HG02973 (cell line): ENCODE data around the gene UFSP2.

Experiments
- ATAC-seq: cut with Tn5 transposase; IDR thresholded peaks from one replicate; pipeline ENCODE4 v1.9.1; 2021; ENCODE audit warnings: moderate library complexity; ENCODE audit not compliant: unreplicated experiment

Gene UFSP2

DNA sequence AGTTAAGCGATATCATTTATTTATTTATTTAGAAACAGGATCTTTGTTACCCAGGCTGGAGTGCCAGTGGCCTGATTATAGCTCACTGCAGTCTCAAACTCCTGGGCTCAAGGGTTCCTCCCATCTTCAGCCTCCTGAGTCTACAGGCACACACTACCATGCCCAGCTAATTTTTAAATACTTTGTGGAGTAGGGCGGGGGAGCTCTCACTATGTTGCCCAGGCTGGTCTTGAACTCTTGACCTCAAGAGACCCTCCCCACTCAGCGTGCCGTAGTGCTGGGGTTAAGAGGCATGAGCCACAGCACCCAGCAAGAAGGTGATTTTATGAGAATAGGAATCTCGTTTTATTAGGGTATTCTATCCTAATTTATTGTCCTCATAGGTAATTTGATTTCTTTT is 3.9 kb upstream of the UFSP2 start:
- no peak for ATAC-seq

DNA sequence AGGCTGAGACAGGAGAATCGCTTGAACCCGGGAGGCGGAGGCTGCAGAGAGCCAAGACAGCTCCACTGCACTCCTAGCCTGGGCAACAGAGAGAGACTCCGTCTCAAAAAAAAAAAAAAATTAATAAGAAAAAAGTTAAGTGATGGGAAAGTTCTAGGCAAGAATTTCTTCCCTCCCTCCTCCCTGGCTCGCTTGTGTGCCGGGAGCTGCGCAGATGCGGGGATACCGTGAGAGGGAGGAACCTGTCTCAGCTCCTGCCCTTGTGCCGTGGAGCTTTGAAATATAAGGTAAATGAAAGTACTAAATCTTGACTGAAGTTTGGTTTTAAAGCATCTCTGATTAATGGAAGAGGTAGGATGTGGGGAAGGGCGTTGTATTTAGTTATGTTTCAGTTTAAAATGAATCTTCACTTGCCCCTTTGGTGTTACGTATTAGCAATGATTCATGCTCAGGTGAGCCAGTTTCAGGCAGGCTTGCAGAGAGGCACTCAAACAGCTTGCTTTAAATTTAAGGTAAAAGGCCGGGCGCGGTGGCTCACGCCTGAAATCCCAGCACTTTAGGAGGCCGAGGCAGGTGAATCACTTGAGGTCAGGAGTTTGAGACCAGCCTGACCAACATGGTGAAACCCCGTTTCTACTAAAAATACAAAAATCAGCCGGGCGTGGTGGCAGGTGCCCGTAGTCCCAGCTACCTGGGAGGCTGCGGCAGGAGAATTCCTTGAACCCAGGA is 1.4 kb upstream of the UFSP2 start:
- no peak for ATAC-seq

DNA sequence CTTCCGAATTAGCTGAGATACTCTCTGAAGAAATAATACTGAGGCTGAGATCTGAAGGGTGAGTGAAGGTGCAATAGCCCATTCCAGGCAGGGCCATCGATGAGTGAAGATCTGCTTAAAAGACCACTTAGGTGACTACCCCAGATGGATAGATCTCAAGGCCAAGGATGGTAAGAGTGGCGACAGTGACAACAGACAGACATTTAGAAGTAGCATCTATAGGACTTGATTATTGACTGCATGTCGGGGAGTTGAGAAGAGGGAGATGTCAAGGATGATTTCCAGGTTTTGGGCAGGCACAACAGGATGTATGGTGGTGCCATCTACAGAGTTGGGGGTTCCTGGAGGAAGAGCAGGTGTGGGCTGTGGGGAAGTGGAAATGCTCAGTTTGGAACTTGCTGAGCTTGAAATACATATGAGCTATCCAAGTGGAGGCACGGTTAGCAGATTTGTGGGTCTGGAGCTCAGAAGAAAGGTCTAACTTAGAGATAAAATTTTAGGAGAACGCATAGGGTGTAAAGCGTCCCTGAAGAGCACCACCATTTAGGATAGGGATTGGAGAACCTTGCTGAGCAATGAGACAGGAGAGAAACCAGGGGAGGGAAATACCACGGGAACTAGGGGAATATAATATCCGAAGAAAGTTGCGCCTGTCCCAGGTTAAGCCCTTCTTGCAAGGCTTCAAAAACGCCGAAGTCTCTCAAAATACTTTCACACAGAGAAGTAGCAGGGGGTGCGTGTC is 688 bp downstream of the UFSP2 start:
- ATAC-seq = no peak

DNA sequence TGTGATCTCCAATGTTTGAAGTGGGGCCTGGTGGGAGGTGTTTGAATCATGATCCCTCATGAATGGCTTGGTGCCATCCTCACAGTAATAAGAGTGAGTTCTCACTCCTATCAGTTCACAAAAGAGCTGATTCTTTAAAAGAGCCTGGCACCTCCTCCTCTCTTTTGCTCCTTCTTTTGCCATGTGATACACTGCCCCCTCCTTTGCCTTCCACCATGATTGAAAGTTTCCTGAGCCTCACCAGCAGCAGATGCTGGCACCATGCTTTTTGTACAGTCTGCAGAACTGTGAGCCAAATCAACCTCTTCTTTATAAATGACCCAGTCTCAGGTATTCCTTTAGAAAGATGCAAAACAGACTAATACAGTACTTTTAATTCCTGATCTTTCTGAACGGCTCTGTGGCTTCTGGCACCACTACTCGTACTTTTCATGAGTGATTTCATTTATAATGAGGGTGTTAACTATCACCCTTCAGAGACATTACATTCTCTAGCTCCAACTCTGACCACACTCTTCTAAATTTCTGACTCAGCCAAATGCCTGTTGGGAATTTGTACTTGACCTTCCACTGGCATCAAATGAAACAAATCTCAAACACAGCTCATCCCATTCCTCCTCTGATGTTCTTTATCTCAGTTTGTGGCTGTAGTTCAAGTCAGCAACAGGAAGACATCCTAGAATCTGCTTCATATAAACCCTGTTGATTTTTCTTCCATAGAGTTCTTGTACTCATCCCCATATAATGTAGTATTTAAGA is 4.2 kb downstream of the UFSP2 start:
- no peak for ATAC-seq

DNA sequence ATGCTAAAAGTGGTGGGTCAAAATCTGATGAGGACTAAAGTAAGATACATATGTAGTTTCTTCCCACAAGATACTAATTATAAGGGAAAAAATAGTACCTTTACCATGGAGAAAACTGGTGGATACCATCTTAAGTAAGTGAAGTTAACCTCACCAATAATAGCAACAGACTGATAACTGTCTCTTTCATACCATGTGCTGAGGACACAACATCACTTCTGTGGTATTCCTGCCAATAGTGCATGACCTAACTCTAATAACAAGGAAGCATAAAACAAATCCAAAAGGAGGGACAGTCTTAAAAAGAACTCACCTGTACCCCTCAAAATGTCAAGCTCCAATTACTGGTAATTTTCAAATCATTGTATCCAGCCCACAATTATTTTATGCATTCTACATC is 8.8 kb downstream of the UFSP2 start:
- ATAC-seq = no peak

DNA sequence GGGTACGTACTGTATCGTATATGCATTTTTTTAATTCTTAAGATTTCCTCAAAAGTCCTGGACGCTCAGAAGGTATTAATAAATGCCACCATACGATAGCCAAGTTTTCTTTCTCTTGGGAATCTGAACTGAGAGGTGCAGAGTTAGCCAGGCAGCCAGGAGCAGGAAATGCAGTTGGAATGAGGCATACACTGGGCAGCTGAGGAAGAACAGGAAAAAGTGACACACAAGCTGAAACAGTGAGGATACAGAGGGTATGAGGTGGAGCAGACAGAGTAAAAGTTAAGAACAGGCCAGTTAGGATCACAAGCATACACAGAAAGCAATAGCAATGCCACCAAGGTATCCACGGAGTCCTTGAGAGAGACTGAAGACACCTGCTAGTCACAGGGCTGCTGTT is 13.4 kb downstream of the UFSP2 start:
- no peak for ATAC-seq

DNA sequence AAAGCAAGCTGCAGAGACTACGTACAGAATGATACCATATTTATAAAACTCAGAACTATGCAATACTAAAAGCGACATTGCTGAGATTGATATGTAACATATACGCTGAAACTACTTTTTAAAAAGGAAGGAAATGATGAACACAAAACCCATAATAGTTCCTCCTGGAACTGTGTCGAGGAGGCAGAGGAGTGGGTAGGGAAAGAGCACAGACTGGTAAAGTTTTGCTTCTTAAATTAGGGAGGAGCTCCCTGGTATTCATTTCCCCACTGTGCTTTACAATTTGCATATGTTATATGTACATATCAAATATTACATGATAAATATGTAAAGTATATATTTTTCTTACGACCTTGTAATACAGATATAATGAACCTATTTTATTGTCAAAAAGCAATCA is 13.9 kb downstream of the UFSP2 start:
- no peak for ATAC-seq

DNA sequence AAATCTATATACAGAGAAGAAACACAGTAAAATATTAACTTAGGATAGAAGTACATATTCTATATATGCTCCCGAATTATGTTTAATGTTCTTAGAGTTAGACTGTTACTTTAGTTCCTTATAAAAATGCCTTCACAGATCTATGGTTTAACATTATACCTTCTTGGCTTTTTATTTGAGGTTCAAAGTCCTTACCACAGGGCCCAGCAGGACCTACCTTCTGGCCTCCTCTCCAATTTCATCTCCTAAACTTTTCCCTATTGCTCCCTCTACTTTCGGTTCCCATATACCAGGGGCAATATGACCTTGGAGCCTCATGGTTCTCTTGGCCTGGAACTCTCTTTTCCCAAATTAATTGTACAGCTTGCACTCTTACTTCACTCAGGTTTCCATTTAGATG is 17.3 kb downstream of the UFSP2 start:
- ATAC-seq = no peak

DNA sequence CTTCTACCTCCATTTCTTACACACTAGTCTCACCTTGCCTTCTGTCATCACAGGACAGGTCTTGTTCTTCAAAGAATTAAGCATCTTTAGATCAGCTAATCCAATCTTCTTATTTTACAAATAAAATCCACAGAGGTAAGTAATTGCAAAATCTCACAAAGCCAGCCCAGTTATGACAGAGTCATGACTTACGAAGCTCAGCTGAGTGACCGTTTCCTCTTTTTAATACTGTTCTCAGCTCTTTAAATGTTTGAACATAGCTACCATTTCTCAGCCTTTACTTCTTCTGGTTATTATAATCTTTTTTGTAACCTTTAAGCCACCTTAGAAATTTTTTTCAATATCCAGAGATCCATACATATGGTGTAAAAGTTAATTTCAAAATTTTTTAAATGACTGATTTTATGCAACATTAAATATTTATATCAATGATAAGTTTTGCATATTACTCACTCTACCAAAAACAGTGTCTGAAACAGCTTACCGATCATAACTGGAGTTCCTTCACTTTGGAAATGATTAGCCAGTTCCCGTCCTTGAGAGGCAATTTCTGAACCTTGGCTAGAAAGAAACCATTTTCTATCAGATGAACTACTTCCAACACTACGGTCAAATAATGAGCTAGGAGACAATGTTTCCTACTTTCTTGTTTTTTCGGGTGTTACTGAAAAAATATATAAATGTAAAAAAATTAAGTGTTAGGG is 20.3 kb downstream of the UFSP2 start:
- ATAC-seq = peak; percentile 61

DNA sequence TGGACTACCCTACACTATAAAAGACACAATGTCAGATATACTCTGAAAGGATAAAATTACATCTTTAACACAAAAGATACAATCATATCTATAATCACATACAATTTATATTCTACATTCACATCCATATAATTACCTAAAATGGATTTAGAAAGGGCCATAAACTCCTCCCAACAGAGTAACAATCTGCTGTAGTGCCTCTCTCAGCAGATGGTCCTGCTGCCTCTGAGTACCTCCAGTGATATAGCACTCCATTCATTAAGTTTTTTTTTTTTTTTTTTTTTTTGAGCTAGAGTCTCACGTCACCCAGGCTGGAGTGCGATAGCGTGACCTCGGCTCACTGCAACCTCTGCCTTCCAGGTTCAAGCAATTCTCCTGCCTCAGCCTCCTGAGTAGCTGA is 21.7 kb downstream of the UFSP2 start:
- no peak for ATAC-seq

DNA sequence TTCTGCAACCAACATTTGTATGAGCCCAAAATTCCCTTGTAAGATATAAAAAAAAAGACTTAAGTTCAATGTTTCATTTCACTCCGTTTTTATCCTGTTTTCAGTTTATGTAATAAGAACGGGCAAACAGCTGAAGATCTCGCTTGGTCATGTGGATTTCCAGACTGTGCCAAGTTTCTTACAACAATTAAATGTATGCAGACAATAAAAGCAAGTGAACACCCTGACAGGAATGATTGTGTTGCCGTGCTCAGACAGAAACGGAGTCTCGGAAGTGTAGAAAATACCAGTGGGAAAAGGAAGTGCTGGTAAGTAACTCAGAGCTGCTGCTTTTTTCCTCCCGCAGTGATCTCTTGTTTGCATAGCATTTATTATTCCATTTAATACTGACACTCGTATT is 26.3 kb downstream of the UFSP2 start:
- ATAC-seq = no peak

DNA sequence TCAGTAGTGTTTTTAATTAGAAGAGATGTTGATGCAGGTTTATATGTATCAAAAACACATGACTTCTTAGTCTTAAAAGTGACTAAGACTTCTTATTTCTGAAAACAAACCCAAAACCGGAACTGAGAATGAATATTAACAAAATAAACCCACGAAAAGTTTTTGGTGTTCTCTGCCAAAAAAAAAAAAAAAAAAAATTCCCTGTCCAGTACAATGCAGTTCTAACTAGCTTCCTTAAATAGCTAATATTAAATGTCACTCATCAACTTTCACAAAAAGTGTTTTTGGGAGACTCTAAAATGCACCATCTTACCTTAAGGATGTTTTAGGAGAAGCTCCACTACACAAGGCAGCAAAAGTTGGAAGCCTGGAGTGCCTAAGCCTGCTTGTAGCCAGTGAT is 27.1 kb downstream of the UFSP2 start:
- no peak for ATAC-seq

DNA sequence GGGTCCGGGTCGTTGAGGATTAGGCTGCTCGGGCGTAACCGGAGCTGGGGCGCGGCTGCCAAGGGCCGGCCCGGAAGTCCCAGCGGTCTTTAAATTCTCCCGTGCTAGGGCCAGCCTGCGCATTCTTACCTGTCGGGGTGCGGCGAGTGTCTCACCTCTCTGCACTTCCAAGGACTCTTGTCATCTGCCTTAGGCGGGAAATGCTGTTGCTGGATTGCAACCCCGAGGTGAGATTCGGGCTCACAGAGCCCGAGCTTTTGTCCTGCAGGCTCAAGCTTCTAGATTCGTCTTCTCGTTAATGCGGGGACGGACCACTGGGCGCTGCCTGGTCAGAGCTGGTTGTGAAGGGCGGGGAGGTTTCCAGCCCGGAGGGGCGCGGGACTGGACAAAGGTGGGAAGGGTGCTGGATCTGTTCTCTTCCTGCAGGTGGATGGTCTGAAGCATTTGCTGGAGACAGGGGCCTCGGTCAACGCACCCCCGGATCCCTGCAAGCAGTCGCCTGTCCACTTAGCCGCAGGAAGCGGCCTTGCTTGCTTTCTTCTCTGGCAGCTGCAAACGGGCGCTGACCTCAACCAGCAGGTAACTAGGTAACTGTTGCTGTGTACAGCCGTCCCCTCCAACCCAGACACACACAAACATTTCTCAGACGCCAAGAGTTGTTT is 28.9 kb downstream of the UFSP2 start, which contains the start of gene ANKRD37:
TSS of gene ANKRD37 (plus strand) at position 118 of the 662 bp plus-strand sequence. CDS start at position 201, 83 bp downstream.
- no peak for ATAC-seq

DNA sequence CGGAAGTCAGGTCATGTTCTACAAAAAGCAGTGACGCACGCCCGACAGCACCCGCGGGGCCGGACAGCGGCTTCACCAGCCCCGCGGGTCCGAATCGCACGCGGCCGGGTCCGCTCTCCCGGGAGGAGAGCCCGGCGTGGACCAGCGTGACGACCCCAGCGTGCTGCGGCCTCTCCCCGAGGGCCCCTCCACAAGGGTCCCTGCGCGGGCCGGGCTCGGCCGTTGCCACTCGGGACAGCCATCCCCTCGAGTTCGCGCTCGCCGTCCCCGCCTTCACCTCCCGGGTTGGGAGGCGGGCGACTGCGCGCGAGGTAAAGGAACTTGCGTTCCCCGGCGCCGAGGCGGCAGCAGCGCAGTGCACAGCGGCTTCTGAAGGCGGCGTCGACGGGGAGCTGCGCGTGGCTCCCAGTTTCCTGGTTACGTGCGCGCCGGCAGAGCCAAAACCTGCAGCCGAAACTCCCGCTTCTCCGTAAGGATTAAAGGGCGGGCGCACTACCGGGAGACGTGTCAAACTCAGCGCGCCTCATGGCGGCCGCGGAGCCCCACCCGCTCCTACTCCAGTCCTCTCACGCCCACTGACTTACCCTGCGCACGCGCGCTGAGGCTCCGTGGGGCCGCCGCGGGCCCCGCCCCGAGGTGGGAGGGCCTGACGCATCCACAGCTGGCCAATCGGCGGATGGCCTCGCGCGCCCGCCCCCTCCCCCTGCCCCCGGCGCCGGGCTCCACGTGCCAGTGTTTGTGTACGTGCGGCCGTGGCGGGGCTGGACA is 29.6 kb downstream of the UFSP2 start:
- ATAC-seq = peak; percentile 74

DNA sequence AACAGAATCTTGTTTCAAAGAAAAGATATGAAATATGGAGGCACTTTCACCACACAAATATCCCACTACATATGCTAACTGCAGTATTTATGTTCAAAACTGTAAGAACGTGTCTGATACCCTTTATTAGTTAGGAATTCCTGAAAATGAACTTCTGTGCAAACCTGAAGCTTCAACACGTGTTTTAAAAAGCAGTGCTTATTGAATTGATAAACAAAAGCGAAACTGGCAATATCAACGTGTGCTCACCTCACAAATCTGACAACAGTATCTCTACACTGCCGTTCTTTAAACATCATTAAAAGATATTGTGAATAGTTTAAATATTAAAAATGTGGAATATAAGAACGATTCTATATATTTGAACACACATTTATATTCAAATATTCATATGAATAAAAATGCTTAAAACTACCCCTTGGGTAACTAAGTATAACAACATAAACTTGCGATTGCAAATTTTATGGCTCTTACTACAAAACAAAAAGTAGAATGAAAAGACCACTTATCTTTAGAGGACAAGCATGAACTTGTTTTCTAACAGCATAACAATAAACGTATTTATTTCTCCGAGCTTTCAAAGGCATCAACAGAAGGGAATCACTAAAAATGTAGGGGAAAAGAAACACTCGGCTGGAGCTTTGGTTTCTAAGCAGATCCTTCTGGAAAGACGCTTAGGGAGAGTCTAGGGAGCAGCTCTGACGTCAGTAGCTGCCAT is 30.4 kb downstream of the UFSP2 start, which contains the start of gene LRP2BP:
TSS of gene LRP2BP (minus strand) at position 687 of the 718 bp plus-strand sequence. CDS start 17,738 bp downstream, outside the sequence.
- no peak for ATAC-seq

DNA sequence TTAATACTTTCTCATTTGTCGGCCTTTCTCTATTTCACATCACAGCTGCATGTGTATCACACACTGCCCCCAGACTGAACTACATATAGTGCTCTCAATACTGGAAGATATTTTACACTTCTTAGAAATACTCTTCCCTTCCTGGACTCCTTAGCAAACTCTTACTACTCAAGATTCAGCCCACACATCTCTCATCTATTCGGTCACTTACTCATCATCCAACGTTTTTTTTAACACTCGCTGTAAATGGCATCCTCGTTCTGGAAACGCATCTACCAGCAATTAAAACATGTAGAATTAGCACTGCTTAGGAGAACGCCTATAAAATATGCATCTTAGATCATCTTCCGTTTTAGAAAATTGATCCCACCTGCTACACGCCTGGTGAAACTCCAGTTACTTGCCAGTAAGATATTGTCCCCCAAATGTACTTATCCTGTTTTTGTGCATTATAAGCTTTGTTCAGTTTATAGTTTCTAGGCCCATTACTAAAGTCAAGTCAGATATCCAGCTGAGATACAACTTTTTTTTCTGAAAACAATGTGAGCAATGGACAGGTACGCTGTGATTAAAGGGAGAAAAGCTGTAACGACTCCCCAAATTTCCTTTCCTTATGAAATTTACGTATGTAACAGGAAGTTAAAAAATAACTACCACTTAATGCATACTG is 31.1 kb downstream of the UFSP2 start:
- no peak for ATAC-seq

DNA sequence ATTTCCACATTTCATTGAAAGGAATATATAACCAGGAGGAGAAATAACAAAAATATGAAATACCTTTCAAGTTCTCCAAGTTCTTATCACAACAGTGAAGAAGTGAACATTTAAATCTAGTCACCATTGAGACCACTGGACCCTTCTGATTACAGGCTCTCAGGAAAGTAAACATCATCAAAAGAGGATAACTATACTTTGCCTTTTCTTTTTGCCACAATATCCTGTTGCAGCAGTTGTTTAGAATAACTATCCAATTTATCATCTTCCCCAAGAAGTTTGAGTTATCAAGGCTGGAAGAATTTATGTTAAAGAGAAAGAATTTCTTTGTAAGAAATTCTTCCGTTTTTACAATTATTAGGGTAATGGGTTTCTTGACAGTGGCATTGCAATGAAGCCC is 33.6 kb downstream of the UFSP2 start:
- ATAC-seq = no peak

DNA sequence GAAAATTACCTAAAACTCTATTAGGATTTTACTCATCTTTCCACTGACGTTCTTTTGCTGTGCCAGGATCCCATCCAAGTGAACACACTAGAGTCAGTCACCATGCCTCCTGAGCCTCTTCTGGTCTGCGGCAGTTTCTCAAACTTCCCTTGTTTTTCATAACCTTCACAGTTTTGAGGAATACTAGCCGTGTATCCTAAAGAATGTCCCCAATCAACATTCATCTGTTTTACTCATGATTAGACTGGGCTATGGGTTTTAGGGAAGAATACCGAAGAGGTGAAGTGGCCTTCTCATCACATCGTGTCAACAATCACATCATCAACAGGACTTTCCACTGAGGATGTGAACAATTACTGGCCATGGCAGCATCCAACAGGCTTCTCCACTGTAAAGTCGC is 34.8 kb downstream of the UFSP2 start:
- no peak for ATAC-seq

DNA sequence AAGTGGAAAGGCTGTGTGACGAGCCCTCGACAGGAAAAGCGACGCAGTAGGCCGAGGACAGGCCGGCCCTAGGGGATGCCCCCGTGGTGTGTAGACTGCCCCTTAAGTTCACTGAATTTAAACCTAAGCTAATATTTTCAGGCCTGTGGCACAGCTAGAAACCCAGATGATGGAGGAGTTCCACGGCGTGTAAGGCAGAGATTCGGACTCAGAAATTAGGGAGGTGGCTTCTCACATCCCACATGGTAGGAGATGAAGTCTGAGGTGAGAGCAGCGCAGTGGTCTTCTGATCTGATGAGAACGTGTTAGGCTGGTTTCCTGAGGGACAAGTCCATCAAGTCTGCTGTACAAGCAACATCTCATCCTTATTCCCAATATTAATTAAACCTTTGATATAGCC is 37.8 kb downstream of the UFSP2 start:
- no peak for ATAC-seq
